ENCODE data around the gene OTUD7B. TPM values are rescaled to one million over a fixed set of nuclear protein-coding genes. Genes with fewer than 3 reads are reported as not detected.
A peak's percentile ranks its signal among the peaks of the same experiment; 100 is the strongest.

Gene OTUD7B
- total RNA-seq, 4 donors from 2014 or later, result 12.4 to 22.0 (median 19.5) TPM

DNA sequence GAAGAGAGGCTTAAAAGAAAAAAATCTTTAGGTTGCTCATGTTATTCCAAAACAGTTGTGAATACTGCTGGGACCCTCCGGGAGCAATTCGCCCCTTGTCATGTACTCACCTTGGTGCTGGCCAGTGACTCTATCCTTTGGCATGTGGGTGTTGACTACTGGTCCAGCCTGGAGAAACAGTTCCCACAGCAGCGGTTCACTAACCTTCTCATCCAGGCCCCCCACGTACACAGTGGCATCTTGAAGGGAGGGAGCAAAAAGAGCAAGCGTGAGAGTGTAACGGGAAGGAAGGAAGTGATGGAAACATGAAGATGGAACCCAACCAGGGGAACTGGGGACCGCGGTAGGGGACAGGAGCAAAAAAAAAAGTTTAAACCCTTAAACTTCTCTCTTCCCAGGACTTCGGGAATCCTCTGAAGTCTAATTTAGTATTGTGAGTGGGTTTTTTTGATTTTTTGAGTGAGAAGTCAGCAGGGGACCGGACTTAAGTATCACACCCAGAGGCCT lies 83.4 kb downstream of the OTUD7B start:
- Histone ChIP-seq H3K4me3 (peak overlapping the region; percentile 64 to 88 (median 73)), H3K27ac (peak overlapping the region; percentile 82 to 93 (median 90)), H3K9me3 (no peaks in the 10 kb centered on the region), H3K36me3 (peaks cover 0 to 71% (median 3%) of the 10 kb centered on the region in 3 donors), H3K4me1 (peaks cover 0 to 44% (median 9%) of the 10 kb centered on the region in 4 donors), H3K27me3 (no peaks in the 10 kb centered on the region)
- DNase-seq, result no peak
- no peak for TF ChIP-seq POLR2A (IDR thresholded peaks at IDR 0.05)
- TF ChIP-seq, protein P1, sequence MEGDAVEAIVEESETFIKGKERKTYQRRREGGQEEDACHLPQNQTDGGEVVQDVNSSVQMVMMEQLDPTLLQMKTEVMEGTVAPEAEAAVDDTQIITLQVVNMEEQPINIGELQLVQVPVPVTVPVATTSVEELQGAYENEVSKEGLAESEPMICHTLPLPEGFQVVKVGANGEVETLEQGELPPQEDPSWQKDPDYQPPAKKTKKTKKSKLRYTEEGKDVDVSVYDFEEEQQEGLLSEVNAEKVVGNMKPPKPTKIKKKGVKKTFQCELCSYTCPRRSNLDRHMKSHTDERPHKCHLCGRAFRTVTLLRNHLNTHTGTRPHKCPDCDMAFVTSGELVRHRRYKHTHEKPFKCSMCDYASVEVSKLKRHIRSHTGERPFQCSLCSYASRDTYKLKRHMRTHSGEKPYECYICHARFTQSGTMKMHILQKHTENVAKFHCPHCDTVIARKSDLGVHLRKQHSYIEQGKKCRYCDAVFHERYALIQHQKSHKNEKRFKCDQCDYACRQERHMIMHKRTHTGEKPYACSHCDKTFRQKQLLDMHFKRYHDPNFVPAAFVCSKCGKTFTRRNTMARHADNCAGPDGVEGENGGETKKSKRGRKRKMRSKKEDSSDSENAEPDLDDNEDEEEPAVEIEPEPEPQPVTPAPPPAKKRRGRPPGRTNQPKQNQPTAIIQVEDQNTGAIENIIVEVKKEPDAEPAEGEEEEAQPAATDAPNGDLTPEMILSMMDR (IDR thresholded peaks at IDR 0.05), result no peak

DNA sequence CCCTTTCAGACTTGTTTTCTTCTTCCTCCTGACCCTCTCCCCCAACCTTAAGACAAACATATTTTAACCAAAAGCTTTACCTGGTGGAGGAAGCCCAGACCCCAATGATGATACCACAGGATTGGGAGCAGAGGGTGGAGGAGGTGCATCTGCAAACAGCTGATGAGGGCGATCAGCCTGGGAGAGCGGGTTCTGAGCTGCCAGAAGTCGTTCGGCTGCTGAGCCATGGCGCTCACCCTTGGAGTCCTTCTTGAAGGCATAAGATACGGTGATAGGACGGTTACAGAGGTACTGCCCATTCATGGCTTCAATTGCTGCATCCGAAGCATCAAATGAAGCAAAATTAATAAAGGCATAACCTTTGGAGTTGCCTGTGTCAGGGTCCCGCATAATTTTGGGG lies 84.2 kb downstream of the OTUD7B start:
- H3K9me3 ChIP-seq, result no peaks in the 10 kb centered on the region
- no peak for DNase-seq
- H3K36me3 ChIP-seq, result peaks cover 0 to 64% (median 3%) of the 10 kb centered on the region in 3 donors
- peak overlapping the region in 1 of 4 donors; percentile 75 for H3K4me3 ChIP-seq
- H3K4me1 ChIP-seq, result peaks cover 0 to 36% (median 9%) of the 10 kb centered on the region in 4 donors
- no peak overlapping the region for H3K27ac ChIP-seq
- TF ChIP-seq POLR2A (IDR thresholded peaks at IDR 0.05), result no peak
- TF ChIP-seq, protein P1 (IDR thresholded peaks at IDR 0.05), result no peak
- H3K27me3 ChIP-seq, result no peaks in the 10 kb centered on the region

DNA sequence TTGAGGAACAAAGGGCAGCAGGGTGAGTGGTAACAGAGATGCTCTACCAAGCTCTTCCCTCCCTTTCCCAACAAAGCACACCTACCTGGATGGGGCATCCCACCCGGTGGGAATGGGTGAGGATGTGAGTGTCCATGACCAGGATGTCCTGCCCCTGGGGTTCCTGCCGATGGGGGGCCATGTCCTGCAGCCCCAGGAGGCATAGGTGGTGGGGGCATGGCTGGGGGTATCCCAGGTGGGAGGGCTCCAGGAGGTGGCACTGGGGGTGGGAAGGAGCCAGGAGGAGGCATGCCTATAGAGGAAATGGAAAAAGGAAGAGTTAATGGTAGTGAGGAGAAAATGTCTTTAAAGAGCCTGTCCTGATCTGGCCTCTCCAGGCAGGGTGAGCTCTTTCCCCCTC lies 84.8 kb downstream of the OTUD7B start:
- no peak overlapping the region for H3K4me3 ChIP-seq
- no peak overlapping the region for H3K27ac ChIP-seq
- no peaks in the 10 kb centered on the region for H3K9me3 ChIP-seq
- peaks cover 0 to 31% (median 9%) of the 10 kb centered on the region in 4 donors for H3K4me1 ChIP-seq
- TF ChIP-seq, protein P1 (IDR thresholded peaks at IDR 0.05), result no peak
- no peak for TF ChIP-seq POLR2A (IDR thresholded peaks at IDR 0.05)
- H3K27me3 ChIP-seq, result no peaks in the 10 kb centered on the region
- peaks cover 0 to 59% (median 3%) of the 10 kb centered on the region in 3 donors for H3K36me3 ChIP-seq
- DNase-seq, result no peak

DNA sequence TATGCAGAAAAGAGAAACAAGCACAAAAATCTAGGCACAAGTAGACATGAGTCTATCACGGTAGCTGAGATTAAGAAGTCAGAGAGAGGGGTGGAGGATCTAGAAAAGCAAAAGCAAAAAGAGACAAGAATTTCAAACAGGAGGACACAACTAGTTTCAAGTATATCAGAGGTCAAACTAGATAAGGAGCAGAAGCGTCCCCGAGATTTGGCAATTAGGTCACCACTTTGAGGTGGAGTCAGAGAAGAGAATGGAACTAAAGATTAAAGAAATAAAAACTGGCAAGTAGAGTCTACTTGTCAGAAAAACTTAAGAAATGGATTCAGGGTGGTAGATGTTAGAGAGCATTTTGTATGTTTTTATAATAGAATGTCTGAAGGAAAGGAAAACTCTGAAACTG lies 85.2 kb downstream of the OTUD7B start:
- Histone ChIP-seq H3K36me3 (peaks cover 0 to 55% (median 3%) of the 10 kb centered on the region in 3 donors), H3K9me3 (no peaks in the 10 kb centered on the region), H3K27me3 (no peaks in the 10 kb centered on the region), H3K27ac (no peak overlapping the region), H3K4me3 (no peak overlapping the region), H3K4me1 (peaks cover 0 to 31% (median 9%) of the 10 kb centered on the region in 4 donors)
- TF ChIP-seq, protein P1 (IDR thresholded peaks at IDR 0.05), result no peak
- no peak for TF ChIP-seq POLR2A (IDR thresholded peaks at IDR 0.05)
- no peak for DNase-seq

DNA sequence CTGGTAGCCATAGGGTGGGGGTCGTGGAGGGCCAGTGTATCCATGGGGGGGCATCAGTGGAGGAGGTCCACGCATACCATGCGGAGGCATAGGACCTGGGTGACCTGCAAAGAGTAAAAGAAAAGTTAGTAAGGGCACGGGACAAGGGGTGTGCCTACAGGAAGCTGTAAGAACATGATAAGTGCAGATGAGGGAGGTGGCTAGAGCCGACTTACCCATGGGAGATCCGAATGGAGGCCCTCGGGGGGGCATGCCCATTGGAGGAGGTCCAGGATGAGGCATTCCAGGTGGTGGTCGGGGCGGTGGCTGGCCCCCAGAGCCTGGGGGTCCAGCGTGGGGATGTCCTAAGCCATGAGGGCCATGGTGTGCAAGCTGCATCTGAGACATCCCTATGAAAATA lies 86.9 kb downstream of the OTUD7B start:
- peaks cover 0 to 24% (median 8%) of the 10 kb centered on the region in 4 donors for H3K4me1 ChIP-seq
- H3K36me3 ChIP-seq, result peaks cover 0 to 44% (median 3%) of the 10 kb centered on the region in 3 donors
- H3K27ac ChIP-seq, result no peak overlapping the region
- no peak for TF ChIP-seq POLR2A (IDR thresholded peaks at IDR 0.05)
- TF ChIP-seq, protein P1 (IDR thresholded peaks at IDR 0.05), result no peak
- DNase-seq, result no peak
- no peaks in the 10 kb centered on the region for H3K9me3 ChIP-seq
- H3K4me3 ChIP-seq, result no peak overlapping the region
- H3K27me3 ChIP-seq, result no peaks in the 10 kb centered on the region
